Endometrium (tissue), 2 donors: ENCODE results near the gene SUGCT.

Source experiments
- FAIRE-seq: peaks from 2 replicates; lab custom pipeline; 2012; peaks lifted over from hg19 to GRCh38; lab: Jason Lieb, UNC
- donor health status: control.
- donor health status: control.

SUGCT gene

DNA sequence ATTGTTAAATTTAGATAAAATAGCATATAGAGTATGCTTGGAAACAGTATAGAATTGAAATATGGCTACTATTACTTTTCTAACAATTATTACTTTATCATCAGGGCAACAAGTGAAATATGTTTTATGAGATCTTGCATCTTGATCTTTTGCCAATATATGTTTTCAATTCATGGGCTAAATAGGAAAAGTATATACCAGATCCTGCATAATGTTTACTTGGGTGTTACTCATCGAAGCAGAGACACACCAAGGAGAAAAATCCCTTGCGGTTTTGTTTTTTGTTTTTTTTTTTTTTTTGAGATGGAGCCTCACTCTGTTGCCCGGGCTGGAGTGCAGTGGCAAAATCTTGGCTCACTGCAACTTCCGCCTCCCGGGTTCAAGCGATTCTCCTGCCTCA, 541.4 kb downstream of the SUGCT start:
- FAIRE-seq = no peak

DNA sequence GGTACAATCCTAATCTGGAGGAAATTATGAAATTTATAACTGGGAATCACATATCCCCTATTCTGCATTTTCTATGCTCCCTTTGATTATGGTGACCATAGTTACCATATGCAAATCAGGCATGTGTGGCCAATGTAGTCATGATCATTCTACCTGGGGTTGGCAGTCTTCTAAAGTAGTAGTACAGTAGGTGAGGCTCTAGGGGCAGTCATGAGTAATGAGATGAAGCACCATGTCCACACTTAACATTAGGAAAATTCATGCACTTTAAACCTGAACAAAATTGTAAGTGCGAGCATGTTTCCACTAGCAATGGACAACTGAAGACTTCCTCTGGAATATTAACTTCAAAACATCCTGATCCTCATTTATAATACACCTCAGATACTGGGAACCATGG, 545.9 kb downstream of the SUGCT start:
- FAIRE-seq = no peak

DNA sequence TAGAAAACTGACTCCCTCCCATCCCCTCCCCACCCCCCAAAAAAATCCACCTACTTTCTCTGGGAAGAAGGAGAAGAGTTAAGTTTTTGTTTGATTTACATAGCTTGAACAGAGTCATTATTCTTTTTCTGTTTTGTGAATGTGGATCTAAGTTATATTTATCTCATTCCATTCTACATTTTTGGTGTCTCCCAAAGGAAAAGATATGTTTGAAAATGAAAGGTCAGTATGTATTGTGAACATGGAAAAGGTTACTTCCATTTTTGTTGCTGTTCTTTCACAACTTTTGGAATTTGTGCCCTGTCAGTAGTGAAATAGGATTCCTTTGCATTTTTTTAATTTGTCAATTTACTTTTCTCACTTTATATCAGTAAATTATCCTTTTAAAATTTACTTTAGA, 547.9 kb downstream of the SUGCT start:
- no peak for FAIRE-seq

DNA sequence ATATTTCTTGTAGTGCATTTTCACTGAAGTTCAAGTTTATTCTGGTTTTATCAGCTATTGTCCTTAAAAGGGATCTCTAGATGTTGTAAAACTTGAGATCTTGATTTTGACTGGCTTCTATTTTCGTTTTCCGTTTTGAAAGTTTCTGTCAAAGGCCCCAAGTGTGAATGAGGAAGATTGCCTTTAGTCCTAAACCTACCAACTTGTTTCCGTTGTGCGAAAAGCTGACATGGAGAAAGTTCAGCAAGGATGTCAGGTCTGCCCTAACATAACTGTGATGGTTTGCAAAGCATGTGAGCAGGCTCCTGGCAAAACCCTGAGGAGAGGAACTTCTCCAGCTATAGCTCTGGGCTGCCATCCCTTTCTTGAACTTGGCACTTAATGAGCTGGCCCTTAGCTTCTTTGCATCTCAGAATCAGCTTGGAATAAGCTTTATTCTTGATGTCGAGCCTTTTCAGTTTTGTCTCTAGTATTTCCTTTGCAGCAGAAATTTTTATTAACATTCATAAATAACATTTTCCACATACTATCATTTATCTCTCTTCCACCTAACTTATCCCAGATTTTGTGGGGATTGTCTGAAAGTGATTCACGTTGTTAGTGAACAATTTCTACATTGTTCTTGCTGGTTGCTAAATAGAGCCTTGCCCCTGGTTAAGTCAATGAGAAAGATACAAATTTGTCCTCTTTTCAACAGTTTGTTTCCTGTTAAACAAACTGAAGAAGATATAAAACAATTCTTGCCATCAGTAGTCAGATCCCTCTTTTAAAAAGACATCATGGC, 559.4 kb downstream of the SUGCT start:
- no peak for FAIRE-seq

DNA sequence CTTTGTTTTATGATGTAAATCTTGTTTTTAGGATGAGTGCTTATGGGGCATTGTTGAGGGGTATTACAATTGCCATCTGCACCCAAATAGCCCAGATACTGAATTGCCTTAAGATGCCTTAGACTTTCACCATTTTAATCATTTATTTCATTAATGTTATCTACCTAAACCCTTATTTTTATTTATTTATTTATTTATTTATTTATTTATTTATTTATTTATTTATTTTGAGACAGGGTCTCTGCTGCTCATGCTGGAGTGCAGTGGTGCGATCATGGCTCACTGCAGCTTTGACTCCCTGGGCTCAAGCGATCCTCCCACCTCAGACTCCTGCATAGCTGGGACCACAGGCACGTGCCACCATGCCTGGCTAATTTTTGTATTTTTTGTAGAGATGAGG, 560.2 kb downstream of the SUGCT start:
- FAIRE-seq = no peak

DNA sequence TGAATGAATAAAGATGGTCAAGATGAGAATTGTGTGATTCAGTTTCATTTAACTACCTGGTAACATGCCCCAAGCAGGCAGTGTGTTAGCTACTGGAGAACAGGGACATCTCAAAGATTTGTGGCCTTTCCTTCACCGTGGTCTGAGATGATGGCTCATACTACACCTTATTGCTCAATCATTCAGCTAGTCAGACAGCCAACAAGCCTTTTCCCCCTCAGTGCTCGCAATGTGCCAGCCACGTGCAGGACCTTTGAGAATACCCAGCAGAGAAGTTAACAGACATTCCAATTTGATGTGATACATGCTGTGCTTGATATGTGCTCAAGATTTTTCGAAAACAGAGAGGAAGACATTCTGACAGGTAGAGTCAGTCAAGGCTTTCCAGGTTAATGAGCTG, 562.8 kb downstream of the SUGCT start:
- no peak for FAIRE-seq

DNA sequence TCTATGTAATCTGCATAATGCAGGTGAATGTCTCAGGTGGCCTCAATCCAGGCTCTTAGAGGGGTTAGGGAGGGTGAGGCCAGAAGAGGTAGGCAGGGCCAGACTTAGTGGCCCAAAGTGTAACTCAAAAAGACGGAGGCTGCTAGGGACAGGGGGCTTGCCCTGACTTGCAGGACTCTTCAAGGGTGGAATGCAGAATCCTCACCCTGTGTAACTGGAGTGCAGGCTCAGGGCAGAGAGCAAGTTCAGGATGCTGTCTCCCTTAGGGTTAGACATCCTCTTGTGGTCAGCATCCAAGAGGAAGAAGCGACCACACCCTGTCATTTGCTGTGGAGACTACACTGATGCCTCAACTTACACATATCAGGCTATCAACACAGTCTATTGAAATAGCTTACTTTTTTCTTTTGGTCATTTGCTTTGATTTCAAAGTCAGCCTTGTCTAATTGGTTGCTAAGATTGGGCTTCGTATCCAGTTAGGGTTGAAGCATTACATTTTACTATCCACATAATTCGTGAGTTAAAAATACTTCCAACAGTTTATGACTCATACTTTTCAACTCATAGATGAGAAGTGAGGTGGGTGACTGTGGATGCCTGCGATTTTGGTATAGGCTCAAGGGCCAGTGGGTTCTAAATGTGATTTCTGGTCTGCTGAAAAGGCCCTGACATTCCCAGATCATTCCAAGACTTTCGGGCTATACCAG, 563.6 kb downstream of the SUGCT start:
- no peak for FAIRE-seq

DNA sequence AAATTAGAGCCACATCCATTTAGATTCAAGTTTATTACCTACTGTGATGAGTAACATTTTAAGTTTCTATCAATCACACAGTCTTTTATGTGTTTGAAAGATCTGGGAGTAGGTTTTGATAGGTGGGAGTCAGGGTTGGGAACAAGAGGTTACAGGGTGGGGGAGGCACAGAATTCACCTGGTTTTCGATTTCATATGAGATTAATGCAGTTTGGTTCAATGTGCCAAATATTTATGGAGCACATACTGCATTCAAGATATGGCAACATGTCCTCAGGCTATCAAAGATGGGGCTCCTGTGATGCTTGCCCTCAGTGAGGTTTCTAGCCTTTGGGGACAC, 564.1 kb downstream of the SUGCT start:
- no peak for FAIRE-seq

DNA sequence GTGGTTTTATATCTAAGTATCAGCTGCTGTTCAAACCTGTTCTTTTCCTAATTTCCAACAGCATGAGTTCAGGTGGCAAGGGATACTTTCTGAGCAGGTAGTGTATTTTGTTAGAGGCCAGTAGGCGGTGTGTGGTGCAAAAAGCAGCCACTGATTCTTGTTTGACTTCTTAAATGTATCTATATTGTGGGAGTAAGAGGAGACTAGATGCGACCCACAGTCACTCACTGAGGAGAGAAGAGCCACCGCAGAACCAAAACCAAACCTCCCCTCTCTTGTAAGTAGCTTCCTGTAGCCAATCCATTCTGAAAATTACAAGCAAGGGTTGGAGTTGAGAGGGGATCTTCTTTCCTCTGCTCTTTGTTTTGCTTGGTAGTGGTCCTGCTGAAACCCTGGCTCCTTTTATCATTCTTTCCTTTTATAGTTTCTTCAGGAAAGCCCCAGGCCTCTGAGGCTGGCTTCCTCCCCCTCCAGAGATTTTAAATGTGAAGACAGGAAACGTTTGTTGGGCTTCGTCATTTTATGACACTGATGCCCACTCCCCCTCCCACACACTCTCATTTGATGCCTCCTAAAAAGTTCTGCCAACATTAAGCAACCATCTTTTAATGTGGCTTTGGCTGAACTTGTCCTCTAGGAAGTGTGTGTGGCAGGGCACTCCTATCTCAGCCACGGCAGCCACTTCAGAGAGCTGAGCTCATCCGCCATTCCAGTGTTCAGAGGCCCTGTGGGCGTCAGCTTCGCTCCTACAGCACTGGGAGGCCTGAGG, 566.0 kb downstream of the SUGCT start:
- FAIRE-seq = no peak

DNA sequence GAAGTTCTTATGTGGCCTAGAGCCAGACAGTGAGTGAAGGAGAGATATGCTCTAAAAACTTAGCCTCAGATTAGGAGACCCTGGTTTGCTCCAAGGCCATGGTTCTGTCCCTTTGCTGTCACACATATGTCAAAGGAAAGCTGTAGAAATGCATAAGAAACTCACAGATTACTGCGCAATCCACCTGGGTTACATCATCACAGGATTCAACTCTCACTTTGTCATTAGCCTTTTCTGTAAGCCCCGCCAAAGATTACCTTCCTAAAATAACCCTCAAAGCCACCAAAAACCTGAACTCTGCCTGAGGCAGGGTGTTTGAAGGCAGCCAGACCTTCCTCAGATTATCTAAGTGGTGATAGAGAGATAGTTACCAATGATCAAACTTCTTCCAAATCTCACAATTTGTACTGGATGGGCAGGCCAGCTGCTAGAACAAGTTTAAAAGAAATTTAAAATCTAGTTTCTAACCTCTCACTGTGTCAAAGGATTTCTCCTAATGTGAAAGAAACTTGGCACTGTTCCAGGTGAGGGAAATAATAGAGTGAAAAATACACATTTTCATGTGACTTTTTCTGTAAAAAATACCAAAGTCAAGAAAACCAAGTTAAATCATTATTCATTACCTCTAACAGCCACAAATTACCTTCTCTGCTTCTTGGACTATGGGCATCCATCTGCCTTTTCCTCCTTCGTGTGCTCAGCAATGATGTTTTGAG, 567.2 kb downstream of the SUGCT start:
- no peak for FAIRE-seq

DNA sequence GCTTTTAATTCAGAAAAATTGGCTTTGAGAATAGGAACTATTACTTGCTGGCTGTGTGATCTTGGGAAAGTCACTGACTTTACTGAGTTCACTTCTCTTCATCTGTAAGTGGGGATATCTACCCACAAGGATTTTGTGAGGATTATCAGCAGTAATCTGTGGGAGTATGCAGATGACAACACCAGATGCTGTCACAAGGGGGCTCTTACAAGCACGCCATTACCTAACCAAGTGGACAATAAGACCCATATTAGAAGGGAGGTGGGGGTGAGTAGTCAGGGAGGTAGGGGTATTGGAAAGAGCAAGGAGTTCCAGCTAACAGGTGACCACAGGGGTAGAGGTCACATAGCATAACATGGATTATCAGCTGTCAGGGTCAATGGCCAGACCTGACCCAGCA, 569.4 kb downstream of the SUGCT start:
- FAIRE-seq = no peak

DNA sequence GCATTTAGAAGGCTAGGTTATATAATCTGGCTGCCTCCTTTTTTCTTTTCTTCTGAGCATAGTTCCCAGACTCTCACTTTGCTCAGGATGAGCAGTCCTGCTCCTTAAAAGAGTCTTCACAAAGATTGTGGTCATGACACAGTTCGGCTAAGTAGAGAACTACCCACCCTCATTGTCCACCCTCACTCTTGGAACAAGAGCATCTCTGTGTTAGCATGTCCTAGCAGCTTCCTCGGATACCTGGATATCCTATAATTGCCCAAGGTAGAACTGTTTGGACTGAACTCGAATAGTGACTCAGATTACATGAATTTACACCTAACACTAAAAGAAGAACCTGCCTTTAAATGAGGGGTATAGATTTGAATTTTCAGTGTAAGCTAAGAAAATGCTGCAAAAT, 572.0 kb downstream of the SUGCT start:
- no peak for FAIRE-seq

DNA sequence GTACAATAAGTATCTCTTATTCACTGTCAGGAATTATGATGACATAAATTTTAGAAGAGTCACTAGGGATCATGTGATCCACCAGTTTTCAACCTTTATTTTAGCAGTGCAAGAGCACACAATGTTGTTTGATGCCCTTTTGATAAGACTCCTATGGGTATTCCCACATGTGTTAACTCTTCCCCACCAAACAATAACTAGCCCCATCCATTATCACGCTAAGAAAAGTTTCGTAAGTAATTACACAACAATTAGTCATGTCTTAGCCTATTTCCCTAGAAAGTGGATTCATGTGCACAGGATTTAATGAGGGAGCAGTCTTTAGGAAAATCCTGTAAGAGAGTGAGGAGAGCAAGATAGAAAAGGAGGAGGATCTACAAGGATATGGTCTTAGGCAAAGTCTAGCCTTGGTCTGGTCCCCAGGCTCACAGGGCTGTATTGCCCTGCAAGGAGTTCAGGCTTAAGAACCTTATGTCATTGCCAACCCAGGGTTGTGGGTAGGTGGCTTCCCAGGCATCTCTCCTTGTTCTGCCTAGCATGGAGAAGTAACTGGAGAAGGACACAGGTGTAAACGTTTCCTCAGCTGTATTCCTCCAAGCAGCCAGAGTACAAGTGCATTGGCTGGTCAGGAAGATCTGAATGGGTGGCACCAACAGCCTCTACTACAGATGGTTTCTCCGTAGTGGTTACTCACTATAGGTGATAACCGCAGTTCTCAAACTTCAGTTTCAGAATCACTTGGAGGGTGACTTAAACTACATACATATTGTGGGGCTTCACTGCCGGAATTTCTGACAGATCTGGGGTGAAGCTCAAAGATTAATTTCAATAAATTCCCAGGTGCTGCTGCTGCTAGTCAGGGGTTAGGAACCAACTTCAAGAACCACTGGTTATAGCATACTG, 574.5 kb downstream of the SUGCT start:
- no peak for FAIRE-seq

DNA sequence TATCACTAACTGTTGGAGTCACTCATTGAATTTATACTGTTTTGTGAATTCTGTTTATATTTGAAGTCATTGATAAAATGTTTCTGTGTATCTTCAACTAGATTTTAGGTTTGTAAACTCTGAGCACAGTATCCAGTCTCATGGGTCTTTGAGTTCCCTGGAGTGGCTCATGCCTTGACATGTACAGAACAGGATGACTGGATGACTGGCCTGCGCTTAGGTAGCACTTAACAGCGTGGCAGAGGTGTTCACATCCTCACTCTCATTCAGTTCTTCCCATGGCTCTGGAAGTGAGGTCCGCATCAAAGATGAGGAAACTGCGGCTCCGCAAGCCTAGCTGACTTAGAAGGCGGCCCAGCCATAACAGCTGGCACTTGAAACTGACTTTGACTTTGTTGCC, 576.9 kb downstream of the SUGCT start:
- FAIRE-seq = no peak

DNA sequence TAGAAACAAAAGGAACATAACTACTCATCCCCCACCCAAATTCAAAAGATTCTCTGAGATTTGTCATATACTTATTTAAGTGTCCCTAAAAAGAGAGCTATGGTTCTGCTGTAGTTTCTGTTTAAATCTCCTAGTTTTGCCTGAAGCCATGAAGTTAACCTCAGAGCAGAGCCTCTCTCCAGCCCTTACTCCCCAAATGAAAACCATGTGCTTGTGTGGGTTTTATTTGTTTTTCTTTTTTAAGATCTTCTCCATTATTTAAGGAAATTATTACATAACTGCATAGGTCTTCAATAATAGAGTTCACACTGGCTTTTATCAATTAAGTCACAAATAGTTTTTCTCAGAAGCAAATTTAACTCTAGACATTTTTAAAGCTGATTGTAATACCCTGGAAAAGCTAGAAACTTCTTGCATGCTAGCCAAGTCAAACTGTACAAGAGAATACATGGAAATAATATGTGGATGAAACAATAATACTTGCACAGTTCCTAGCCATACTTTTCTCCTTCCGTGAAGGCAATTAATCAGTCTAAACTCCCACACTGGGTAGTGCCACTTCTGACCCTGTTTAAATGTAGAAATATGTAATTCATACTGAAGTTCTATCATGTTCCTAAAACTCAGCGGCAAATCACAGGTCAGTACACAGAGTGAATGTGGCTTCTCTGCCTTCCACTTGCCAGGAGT, 579.7 kb downstream of the SUGCT start:
- peak; percentile 94 for FAIRE-seq

DNA sequence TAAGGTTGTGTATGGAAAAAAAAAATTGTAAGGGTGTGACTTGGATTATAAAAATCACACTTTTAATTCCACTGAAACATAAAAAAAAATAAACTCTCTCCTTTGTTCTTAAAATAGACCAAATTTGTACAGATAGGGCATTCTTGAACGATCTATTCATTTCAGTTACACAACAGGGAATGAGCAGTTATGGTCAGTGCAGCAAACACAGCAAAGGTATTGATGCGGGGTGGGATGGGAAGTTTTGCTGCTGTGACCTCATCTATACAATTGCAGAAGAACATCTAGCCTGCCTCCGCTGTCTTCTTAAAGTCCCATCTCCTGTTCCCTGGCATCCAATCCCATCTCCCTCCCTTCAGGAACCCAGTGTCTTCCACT, 580.2 kb downstream of the SUGCT start:
- FAIRE-seq = no peak

DNA sequence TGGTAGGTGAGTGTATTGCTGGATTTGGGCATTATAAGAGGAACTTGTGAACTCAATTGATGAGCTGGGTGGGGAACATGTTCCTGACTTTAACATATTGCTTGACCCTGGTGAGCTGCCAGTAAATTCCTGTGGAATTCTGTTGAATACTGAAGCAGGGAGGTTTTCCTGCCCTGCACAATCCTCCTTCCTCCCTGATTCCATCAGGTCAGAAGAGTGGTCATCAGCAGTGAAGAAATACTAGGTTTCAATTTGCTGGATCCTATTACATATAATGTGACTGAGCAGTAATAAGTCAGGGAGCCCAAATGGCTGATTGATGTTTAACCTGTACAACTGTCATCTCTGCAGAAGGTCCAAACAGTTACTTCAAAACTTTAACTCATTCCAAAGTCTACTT, 581.2 kb downstream of the SUGCT start:
- no peak for FAIRE-seq

DNA sequence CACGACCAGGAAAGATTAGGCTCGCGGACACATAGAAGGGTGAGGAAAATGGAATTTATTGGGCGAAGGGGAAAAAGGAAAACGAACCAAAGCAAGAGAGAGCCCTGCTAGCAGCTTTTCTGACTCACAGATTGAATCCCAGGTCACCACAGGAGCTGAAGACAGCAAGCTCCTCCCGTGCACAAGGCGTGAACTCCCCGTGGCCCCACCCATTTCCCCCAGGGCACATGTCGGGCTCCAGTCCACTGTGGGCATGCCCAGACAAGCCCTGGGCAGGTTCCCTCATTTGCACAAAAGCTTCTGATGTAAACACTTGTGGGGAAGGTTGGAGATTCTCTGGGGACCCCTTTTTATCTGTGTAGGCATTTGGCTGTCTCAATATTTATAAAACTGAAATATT, 582.4 kb downstream of the SUGCT start:
- FAIRE-seq = no peak

DNA sequence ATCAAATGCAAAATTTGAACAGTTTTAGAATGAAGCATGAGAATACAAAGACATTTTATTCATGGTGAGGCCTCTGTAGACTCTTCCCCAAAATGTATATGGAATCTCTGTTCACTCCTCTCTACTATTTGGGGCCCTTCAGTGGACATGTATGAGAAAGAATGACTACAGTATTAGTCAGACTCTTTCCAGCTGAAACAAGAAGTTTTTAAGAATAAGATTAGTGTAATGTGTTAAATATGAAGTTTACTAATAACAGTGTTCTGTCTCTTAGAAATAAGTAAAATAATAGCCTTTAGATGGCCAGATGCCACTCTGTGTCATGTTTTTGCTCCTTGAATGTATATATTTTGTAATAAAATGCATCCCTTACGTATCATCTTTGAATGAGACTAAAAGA, 585.6 kb downstream of the SUGCT start:
- no peak for FAIRE-seq

DNA sequence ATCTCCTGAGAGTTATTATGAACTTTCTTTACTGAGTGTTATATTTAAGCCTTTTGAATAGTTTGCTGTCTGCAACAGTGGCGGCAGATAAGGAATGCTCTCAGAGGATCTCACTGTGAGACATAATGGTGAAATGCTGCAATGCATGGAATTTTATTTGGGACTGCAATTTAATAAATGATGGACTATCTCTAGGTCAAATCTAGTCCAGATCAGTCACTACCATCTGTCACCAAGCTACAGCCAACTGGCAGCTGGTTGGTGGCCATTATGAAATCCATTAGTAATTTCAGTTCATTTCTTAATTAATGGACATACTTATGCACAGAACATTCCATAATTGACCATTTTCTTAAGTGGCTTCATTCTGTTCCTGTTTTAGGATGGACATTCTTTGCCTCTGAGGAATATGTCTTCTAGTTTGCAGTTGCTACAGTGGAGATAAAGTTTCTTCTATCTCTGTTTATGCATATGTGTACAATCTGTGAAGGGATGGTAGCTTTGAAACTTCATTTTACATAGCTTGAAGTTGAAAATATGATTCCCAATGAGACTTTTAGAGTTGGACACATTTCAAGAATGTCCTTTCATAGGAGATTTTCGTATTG, 586.6 kb downstream of the SUGCT start:
- no peak for FAIRE-seq

DNA sequence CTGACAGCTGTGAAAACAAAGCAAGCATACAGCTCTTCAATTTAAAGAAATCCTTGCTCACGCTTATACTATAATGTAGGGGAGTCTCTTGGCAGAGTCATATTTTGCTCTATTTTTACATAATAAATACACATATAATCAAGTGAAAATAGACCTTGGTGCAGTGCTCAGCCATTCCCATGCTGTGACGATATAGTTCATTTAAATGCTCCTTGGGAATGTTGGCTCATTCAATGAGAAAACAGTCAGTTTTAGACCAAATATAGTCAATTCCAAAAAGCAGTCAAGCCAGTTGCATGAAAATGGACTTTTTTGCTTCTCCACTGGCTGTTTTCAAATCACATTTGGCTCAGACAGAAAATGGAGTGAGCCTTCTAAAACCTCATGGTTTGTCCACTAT, 587.4 kb downstream of the SUGCT start:
- FAIRE-seq = no peak
